HEK293 (cell line): Measurements from ENCODE around the gene B3GNT4.

ENCODE experiments used
- CTCF ChIA-PET: fragments of 350-600 bp; formaldehyde crosslinking; extraction: SDS; loops from one replicate; lab custom pipeline; 2021; ENCODE audit warnings: antibody characterized with exemption; lab: Yijun Ruan, JAX
- POLR2A ChIA-PET: fragments of 300-600 bp; formaldehyde crosslinking; extraction: SDS; loops from one replicate; lab custom pipeline; 2020; ENCODE audit warnings: antibody characterized with exemption, inconsistent platforms; lab: Yijun Ruan, JAX
- H3K27ac ChIP-seq: fragments of 200-500 bp; sonication (Bioruptor generic); 2 replicates; pipeline ENCODE4 v1.5.1; 2014; ENCODE audit warnings: low read depth, low read length, control low read depth, inconsistent platforms; ENCODE audit errors: extremely low read depth
- H3K36me3 ChIP-seq, 2 experiments: fragments of 200-500 bp in 1 of 2; sonication (Bioruptor generic) in 1 of 2; 1 replicate in 1 of 2; 2 replicates in 1 of 2; pipeline ENCODE4 v1.5.1; 2014 to 2017; ENCODE audit warnings: inconsistent platforms in 2 of 2, low read length in 2 of 2; ENCODE audit not compliant: control insufficient read depth in 2 of 2, insufficient read depth in 1 of 2
- H3K4me1 ChIP-seq: fragments of 200-500 bp; sonication (Bioruptor generic); 2 replicates; pipeline ENCODE4 v1.5.1; 2014; ENCODE audit warnings: mild to moderate bottlenecking, low read length, inconsistent platforms; ENCODE audit not compliant: control insufficient read depth, insufficient read depth
- H3K4me3 ChIP-seq: 2 replicates; pipeline ENCODE4 v1.5.1; 2011; ENCODE audit warnings: low read depth, mild to moderate bottlenecking, control low read depth, low read length, moderate library complexity
- H3K9me3 ChIP-seq: fragments of 200-500 bp; sonication (Bioruptor generic); 2 replicates; pipeline ENCODE4 v1.5.1; 2014; ENCODE audit warnings: low read depth, low read length, inconsistent platforms; ENCODE audit not compliant: control insufficient read depth, insufficient read depth
- BCL6B ChIP-seq: fragments of 450-650 bp; formaldehyde crosslinking; IDR thresholded peaks from 2 replicates; pipeline ENCODE4 v1.5.1; 2017; ENCODE audit warnings: missing biosample characterization, missing genetic modification characterization
- EGR2 ChIP-seq: fragments of 450-650 bp; formaldehyde crosslinking; IDR thresholded peaks from 2 replicates; pipeline ENCODE4 v1.5.1; 2016; ENCODE audit warnings: low read depth, missing biosample characterization, missing genetic modification characterization
- GLIS2 ChIP-seq: fragments of 450-650 bp; formaldehyde crosslinking; IDR thresholded peaks from 2 replicates; pipeline ENCODE4 v1.5.1; 2016; ENCODE audit warnings: missing biosample characterization, missing genetic modification characterization
- INSM2 ChIP-seq: fragments of 450-650 bp; formaldehyde crosslinking; IDR thresholded peaks from 2 replicates; pipeline ENCODE4 v1.5.1; 2016; ENCODE audit warnings: missing biosample characterization, missing genetic modification characterization
- KLF17 ChIP-seq: fragments of 450-650 bp; formaldehyde crosslinking; IDR thresholded peaks from 2 replicates; pipeline ENCODE4 v1.5.1; 2016; ENCODE audit warnings: missing biosample characterization, missing genetic modification characterization
- MYNN ChIP-seq: fragments of 450-650 bp; formaldehyde crosslinking; IDR thresholded peaks from 2 replicates; pipeline ENCODE4 v1.5.1; 2016; ENCODE audit warnings: missing biosample characterization, missing genetic modification characterization, borderline replicate concordance
- SETDB1 ChIP-seq: IDR thresholded peaks from one replicate; pipeline ENCODE4 v1.6.1; 2017; ENCODE audit warnings: mild to moderate bottlenecking, low read length, moderate library complexity, mixed read lengths; ENCODE audit not compliant: insufficient read length
- ZBTB17 ChIP-seq: fragments of 450-650 bp; formaldehyde crosslinking; IDR thresholded peaks from 2 replicates; pipeline ENCODE4 v1.5.1; 2016; ENCODE audit warnings: missing biosample characterization, missing genetic modification characterization
- ZBTB20 ChIP-seq: fragments of 450-650 bp; formaldehyde crosslinking; IDR thresholded peaks from 2 replicates; pipeline ENCODE4 v1.5.1; 2016; ENCODE audit warnings: missing biosample characterization, missing genetic modification characterization
- ZBTB8A ChIP-seq: fragments of 450-650 bp; formaldehyde crosslinking; IDR thresholded peaks from 2 replicates; pipeline ENCODE4 v1.5.1; 2016; ENCODE audit warnings: missing biosample characterization, missing genetic modification characterization
- ZEB2 ChIP-seq: fragments of 450-650 bp; formaldehyde crosslinking; IDR thresholded peaks from 2 replicates; pipeline ENCODE4 v1.5.1; 2016; ENCODE audit warnings: missing biosample characterization, missing genetic modification characterization
- ZNF121 ChIP-seq: fragments of 450-650 bp; formaldehyde crosslinking; IDR thresholded peaks from 2 replicates; pipeline ENCODE4 v1.5.1; 2016; ENCODE audit warnings: missing biosample characterization, missing genetic modification characterization
- ZNF169 ChIP-seq: fragments of 450-650 bp; formaldehyde crosslinking; IDR thresholded peaks from 2 replicates; pipeline ENCODE4 v1.5.1; 2016; ENCODE audit warnings: missing biosample characterization, missing genetic modification characterization
- ZNF175 ChIP-seq: fragments of 450-650 bp; formaldehyde crosslinking; IDR thresholded peaks from 2 replicates; pipeline ENCODE4 v1.5.1; 2016; ENCODE audit warnings: missing biosample characterization, missing genetic modification characterization
- ZNF19 ChIP-seq: fragments of 450-650 bp; formaldehyde crosslinking; IDR thresholded peaks from 2 replicates; pipeline ENCODE4; 2016; ENCODE audit warnings: missing biosample characterization, missing genetic modification characterization, low read depth
- ZNF248 ChIP-seq: fragments of 450-650 bp; formaldehyde crosslinking; IDR thresholded peaks from 2 replicates; pipeline ENCODE4 v1.5.1; 2017; ENCODE audit warnings: missing biosample characterization, missing genetic modification characterization
- ZNF302 ChIP-seq: fragments of 450-650 bp; formaldehyde crosslinking; IDR thresholded peaks from 2 replicates; pipeline ENCODE4 v1.5.1; 2016; ENCODE audit warnings: missing biosample characterization, missing genetic modification characterization, low read depth
- ZNF341 ChIP-seq: fragments of 450-650 bp; formaldehyde crosslinking; IDR thresholded peaks from 2 replicates; pipeline ENCODE4; 2016; ENCODE audit warnings: low read depth, missing biosample characterization, missing genetic modification characterization
- ZNF701 ChIP-seq: fragments of 450-650 bp; formaldehyde crosslinking; IDR thresholded peaks from 2 replicates; pipeline ENCODE4 v1.5.1; 2016; ENCODE audit warnings: missing biosample characterization, missing genetic modification characterization
- TF ChIP-seq, protein P1 (sequence below): fragments of 450-650 bp; formaldehyde crosslinking; IDR thresholded peaks from 2 replicates; pipeline ENCODE4 v1.5.1; 2016; ENCODE audit warnings: missing biosample characterization, missing genetic modification characterization
- TF ChIP-seq, protein P2 (sequence below): fragments of 450-650 bp; IDR thresholded peaks from 2 replicates; pipeline ENCODE4 v1.5.1; 2018; ENCODE audit warnings: missing biosample characterization, missing genetic modification characterization
- TF ChIP-seq, protein P3 (sequence below): fragments of 450-650 bp; IDR thresholded peaks from 2 replicates; pipeline ENCODE4 v1.5.1; 2018; ENCODE audit warnings: missing biosample characterization, mild to moderate bottlenecking, missing genetic modification characterization

B3GNT4 gene

DNA sequence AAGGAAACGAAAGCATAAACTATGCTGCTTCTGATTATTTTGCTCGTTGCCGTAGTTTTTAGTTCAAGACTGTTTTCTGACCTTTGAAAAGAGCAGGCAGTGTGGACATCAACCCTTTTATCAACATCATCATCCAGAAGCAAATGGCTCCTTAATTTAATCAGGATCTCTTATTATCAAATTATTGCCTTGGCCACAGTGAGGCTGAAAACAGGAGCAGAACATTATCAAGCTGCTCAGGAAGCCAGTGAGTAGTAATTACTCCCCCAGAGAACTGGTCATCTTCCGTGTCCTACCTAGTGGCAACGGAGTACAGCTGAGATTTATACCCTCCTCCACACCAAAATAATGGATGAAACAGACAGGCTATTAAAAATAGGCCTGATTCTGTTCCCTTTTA is 24.6 kb downstream of the B3GNT4 start:
- no peak overlapping the region for H3K27ac ChIP-seq
- ChIA-PET POLR2A (no interaction called here), CTCF (interaction anchor here (0.6 kb wide), 1 partner anchor 670 kb away, joined by 3 read pairs; no protein-coding TSS in a partner anchor)
- H3K4me3 ChIP-seq: no peak overlapping the region
- peaks cover 6 to 39% of the 10 kb centered on the region in 2 experiments; a peak in 2 of 3 replicates for H3K36me3 ChIP-seq
- peaks cover 11% of the 10 kb centered on the region for H3K4me1 ChIP-seq
- H3K9me3 ChIP-seq: no peaks in the 10 kb centered on the region
- TF ChIP-seq ZNF248 (tag by site-specific recombination) (no peak), MYNN (tag by site-specific recombination) (no peak), EGR2 (tag by site-specific recombination) (no peak), KLF17 (tag by site-specific recombination) (no peak), ZNF341 (tag by site-specific recombination) (no peak), ZNF701 (no peak), ZBTB8A (tag by site-specific recombination) (no peak), ZNF175 (tag by site-specific recombination) (no peak), ZBTB20 (no peak), ZEB2 (tag by site-specific recombination) (no peak), GLIS2 (tag by site-specific recombination) (no peak)
- TF ChIP-seq, protein P1, sequence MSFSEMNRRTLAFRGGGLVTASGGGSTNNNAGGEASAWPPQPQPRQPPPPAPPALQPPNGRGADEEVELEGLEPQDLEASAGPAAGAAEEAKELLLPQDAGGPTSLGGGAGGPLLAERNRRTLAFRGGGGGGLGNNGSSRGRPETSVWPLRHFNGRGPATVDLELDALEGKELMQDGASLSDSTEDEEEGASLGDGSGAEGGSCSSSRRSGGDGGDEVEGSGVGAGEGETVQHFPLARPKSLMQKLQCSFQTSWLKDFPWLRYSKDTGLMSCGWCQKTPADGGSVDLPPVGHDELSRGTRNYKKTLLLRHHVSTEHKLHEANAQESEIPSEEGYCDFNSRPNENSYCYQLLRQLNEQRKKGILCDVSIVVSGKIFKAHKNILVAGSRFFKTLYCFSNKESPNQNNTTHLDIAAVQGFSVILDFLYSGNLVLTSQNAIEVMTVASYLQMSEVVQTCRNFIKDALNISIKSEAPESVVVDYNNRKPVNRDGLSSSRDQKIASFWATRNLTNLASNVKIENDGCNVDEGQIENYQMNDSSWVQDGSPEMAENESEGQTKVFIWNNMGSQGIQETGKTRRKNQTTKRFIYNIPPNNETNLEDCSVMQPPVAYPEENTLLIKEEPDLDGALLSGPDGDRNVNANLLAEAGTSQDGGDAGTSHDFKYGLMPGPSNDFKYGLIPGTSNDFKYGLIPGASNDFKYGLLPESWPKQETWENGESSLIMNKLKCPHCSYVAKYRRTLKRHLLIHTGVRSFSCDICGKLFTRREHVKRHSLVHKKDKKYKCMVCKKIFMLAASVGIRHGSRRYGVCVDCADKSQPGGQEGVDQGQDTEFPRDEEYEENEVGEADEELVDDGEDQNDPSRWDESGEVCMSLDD (tag by site-specific recombination): no peak

DNA sequence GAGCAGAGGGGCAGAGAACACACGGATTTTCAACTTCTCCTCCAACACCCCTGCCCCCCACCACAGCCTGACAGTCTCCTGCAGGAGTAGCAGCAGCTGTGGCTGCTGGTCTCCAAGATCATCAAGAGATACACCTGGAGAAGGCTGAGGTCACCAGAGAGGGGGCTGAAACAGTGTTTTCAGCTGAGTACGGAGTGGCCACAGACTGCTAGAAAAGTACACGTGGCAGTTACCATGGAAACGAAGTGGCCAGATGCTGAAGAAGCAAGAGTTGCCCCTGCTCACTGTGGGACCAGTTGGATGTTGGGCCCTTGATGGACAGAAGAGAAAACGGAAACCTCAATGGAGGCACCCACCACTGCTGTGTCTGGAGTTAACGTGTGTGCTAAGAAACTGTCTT is 27.3 kb downstream of the B3GNT4 start:
- Histone ChIP-seq H3K27ac (no peak overlapping the region), H3K9me3 (no peaks in the 10 kb centered on the region), H3K36me3 (peaks cover 9 to 48% of the 10 kb centered on the region in 2 experiments; a peak in 2 of 3 replicates), H3K4me1 (peaks cover 7% of the 10 kb centered on the region), H3K4me3 (no peak overlapping the region)
- POLR2A ChIA-PET: interaction anchor here (0.5 kb wide), 1 partner anchor 924 kb away, joined by 7 read pairs; no protein-coding TSS in a partner anchor
- TF ChIP-seq, protein P2, sequence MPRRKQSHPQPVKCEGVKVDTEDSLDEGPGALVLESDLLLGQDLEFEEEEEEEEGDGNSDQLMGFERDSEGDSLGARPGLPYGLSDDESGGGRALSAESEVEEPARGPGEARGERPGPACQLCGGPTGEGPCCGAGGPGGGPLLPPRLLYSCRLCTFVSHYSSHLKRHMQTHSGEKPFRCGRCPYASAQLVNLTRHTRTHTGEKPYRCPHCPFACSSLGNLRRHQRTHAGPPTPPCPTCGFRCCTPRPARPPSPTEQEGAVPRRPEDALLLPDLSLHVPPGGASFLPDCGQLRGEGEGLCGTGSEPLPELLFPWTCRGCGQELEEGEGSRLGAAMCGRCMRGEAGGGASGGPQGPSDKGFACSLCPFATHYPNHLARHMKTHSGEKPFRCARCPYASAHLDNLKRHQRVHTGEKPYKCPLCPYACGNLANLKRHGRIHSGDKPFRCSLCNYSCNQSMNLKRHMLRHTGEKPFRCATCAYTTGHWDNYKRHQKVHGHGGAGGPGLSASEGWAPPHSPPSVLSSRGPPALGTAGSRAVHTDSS (tag by site-specific recombination): no peak
- TF ChIP-seq, protein P3, sequence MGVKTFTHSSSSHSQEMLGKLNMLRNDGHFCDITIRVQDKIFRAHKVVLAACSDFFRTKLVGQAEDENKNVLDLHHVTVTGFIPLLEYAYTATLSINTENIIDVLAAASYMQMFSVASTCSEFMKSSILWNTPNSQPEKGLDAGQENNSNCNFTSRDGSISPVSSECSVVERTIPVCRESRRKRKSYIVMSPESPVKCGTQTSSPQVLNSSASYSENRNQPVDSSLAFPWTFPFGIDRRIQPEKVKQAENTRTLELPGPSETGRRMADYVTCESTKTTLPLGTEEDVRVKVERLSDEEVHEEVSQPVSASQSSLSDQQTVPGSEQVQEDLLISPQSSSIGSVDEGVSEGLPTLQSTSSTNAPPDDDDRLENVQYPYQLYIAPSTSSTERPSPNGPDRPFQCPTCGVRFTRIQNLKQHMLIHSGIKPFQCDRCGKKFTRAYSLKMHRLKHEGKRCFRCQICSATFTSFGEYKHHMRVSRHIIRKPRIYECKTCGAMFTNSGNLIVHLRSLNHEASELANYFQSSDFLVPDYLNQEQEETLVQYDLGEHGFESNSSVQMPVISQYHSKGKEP (tag by site-specific recombination): no peak
- TF ChIP-seq ZNF19 (tag by site-specific recombination) (no peak), ZNF121 (tag by site-specific recombination) (no peak), GLIS2 (tag by site-specific recombination) (no peak), ZNF302 (no peak), ZBTB17 (tag by site-specific recombination) (no peak), SETDB1 (no peak), BCL6B (tag by site-specific recombination) (no peak), INSM2 (tag by site-specific recombination) (no peak), ZNF169 (tag by site-specific recombination) (no peak)
- CTCF ChIA-PET: no interaction called here
